Keratinocyte (primary cell): ENCODE measurements around the gene OPN1MW. TPM values are rescaled to one million over a fixed set of nuclear protein-coding genes. Genes with fewer than 3 reads are reported as not detected.
"Not testable (repeated sequence)": the region's sequence is repeated elsewhere in the genome, so short reads cannot be mapped to it uniquely, and the experiment has no call there.

Experiments
- DNase-seq: peaks from one replicate; pipeline ENCODE4 v3.0.0-alpha.2; 2011; ENCODE audit warnings: low read depth, missing footprints, low spot score
- FAIRE-seq: peaks from 2 replicates; lab custom pipeline; 2011; peaks lifted over from hg19 to GRCh38; lab: Jason Lieb, UNC
- H2AFZ ChIP-seq: 2 replicates; pipeline ENCODE4 v1.6.0; 2012; ENCODE audit warnings: low read length, control low read depth, inconsistent platforms; ENCODE audit not compliant: control insufficient read depth
- H3K27ac ChIP-seq: 2 replicates; pipeline ENCODE4 v1.5.1; 2011; ENCODE audit warnings: low read length; ENCODE audit not compliant: control insufficient read depth, insufficient read depth
- H3K27me3 ChIP-seq: 3 replicates; pipeline ENCODE4 v1.6.0; 2011; ENCODE audit warnings: low read length; ENCODE audit not compliant: control insufficient read depth, insufficient read depth; ENCODE audit errors: extremely low read depth
- H3K36me3 ChIP-seq, 2 experiments: 2 replicates in 1 of 2; 3 replicates in 1 of 2; pipeline ENCODE4 v1.5.1; 2011; ENCODE audit warnings: low read length in 2 of 2, mild to moderate bottlenecking in 1 of 2; ENCODE audit not compliant: control insufficient read depth in 2 of 2, insufficient read depth in 2 of 2; ENCODE audit errors: extremely low read depth in 1 of 2
- H3K4me1 ChIP-seq: 3 replicates; pipeline ENCODE4 v1.5.1; 2011; ENCODE audit warnings: low read length; ENCODE audit not compliant: control insufficient read depth, insufficient read depth; ENCODE audit errors: extremely low read depth
- H3K4me2 ChIP-seq: 3 replicates; pipeline ENCODE4 v1.6.0; 2011; ENCODE audit warnings: low read depth, low read length; ENCODE audit not compliant: control insufficient read depth, insufficient read depth; ENCODE audit errors: extremely low read depth
- H3K4me3 ChIP-seq, 3 experiments: fragments of 200-600 bp in 1 of 3; sonication (generic) in 1 of 3; 2 replicates in 2 of 3; 3 replicates in 1 of 3; pipeline ENCODE4 v1.5.1; 2011 to 2016; ENCODE audit warnings: low read length in 3 of 3, mild to moderate bottlenecking in 3 of 3, control low read depth in 2 of 3, inconsistent platforms in 1 of 3, low read depth in 1 of 3, mixed read lengths in 1 of 3, mixed run types in 1 of 3, moderate library complexity in 1 of 3; ENCODE audit not compliant: control insufficient read depth in 2 of 3, insufficient read depth in 2 of 3; ENCODE audit errors: extremely low read depth in 1 of 3
- H3K79me2 ChIP-seq: 2 replicates; pipeline ENCODE4 v1.6.0; 2012; ENCODE audit warnings: low read length; ENCODE audit not compliant: control insufficient read depth, insufficient read depth
- H3K9ac ChIP-seq: 3 replicates; pipeline ENCODE4 v1.6.0; 2011; ENCODE audit warnings: low read length; ENCODE audit not compliant: control insufficient read depth, insufficient read depth; ENCODE audit errors: extremely low read depth
- H3K9me1 ChIP-seq: 3 replicates; pipeline ENCODE4 v1.6.0; 2011; ENCODE audit warnings: low read length; ENCODE audit not compliant: control insufficient read depth, insufficient read depth; ENCODE audit errors: extremely low read depth
- H3K9me3 ChIP-seq: 2 replicates; pipeline ENCODE4 v1.5.1; 2012; ENCODE audit warnings: low read depth, low read length; ENCODE audit not compliant: control insufficient read depth
- H4K20me1 ChIP-seq: 3 replicates; pipeline ENCODE4 v1.6.0; 2011; ENCODE audit warnings: low read length; ENCODE audit not compliant: control insufficient read depth, insufficient read depth; ENCODE audit errors: extremely low read depth
- CTCF ChIP-seq, 3 experiments: IDR thresholded peaks in 1 of 3; conservative IDR thresholded peaks in 1 of 3; optimal IDR thresholded peaks in 1 of 3; 2 replicates in 2 of 3; 3 replicates in 1 of 3; pipeline versions ENCODE3 to v1.5.1; 2011; ENCODE audit warnings: low read length in 3 of 3, mild to moderate bottlenecking in 3 of 3, moderate library complexity in 2 of 3, control low read depth in 1 of 3, inconsistent platforms in 1 of 3; ENCODE audit not compliant: insufficient read depth in 2 of 3; ENCODE audit errors: extremely low read depth in 1 of 3
- EZH2 ChIP-seq: IDR thresholded peaks from one replicate; pipeline ENCODE4 v1.6.1; 2012; ENCODE audit warnings: inconsistent platforms, mild to moderate bottlenecking, low read length, moderate library complexity
- dilution Hi-C: fragments of 300-500 bp; cut with MboI; formaldehyde crosslinking; loops from one replicate; pipeline ENCODE4 v1.7.0; 2020; ENCODE audit warnings: low sequenced_read_pairs; ENCODE audit not compliant: extremely low pct_ligation_motif_present
- polyA minus RNA-seq, 3 experiments: library from RNA; depleted of rRNA, polyadenylated mRNA; stranded (reverse); fragments of >200 nt; gene quantifications; 1 replicate in 1 of 3; 2 replicates in 1 of 3; 3 replicates in 1 of 3; pipeline ENCODE4 v1.2.3, GENCODE V29; 2011
- polyA plus RNA-seq, 5 experiments: library from polyadenylated mRNA; depleted of rRNA in 3 of 5; stranded (reverse) in 3 of 5; stranded (forward) in 1 of 5; unstranded in 1 of 5; fragments of >200 nt; gene quantifications; 1 replicate in 1 of 5; 2 replicates in 3 of 5; 3 replicates in 1 of 5; pipeline versions ENCODE4 v1.2.1 to v1.2.3, GENCODE V29; 2011 to 2012; ENCODE audit warnings: missing spikeins in 2 of 5, low read depth in 1 of 5, low replicate concordance in 1 of 5

The OPN1MW gene
- polyA plus RNA-seq, result not detected in 3 replicates
- polyA plus RNA-seq (2011; ENCODE audit: low read depth), result not detected
- polyA plus RNA-seq (2011; cell fraction: cytosol; rRNA removed), result not detected in 2 replicates
- not detected in 2 replicates for polyA plus RNA-seq (2011; cell fraction: nucleus; rRNA removed)
- polyA plus RNA-seq (2012; ENCODE audit: low replicate concordance), result not detected in 2 replicates
- not detected in 3 replicates for polyA minus RNA-seq
- polyA minus RNA-seq (2011; cell fraction: cytosol; rRNA and poly(A)+ RNA removed), result not detected
- not detected in 2 replicates for polyA minus RNA-seq (2011; cell fraction: nucleus; rRNA and poly(A)+ RNA removed)

- H4K20me1 ChIP-seq, dilution Hi-C loops, H3K9me3 ChIP-seq, H3K9me1 ChIP-seq, H3K4me1 ChIP-seq, H3K9ac ChIP-seq, H3K79me2 ChIP-seq, H2AFZ ChIP-seq, H3K27me3 ChIP-seq, FAIRE-seq, H3K4me3 ChIP-seq, H3K27ac ChIP-seq, DNase-seq, H3K4me2 ChIP-seq, H3K36me3 ChIP-seq: not testable (repeated sequence)
Measured at GRCh38 chrX:154182296-154182695, at the start of gene OPN1MW. TSS of gene OPN1MW (plus strand) at chrX:154182596. CDS start at chrX:154182678, 82 bp downstream.

- FAIRE-seq (no peak), DNase-seq (no peak)
- no peak overlapping the region for H3K27ac ChIP-seq
- no peak for TF ChIP-seq EZH2
- TF ChIP-seq CTCF (optimal IDR thresholded peaks at IDR 0.05 in 1 of 3, IDR thresholded peaks at IDR 0.05 in 1 of 3, conservative IDR thresholded peaks at IDR 0.05 in 1 of 3; ENCODE audit: extremely low read depth in 1 of 3, insufficient read depth in 2 of 3, low read length in 3 of 3), result no peak
- peaks cover 2% of the 10 kb centered on the region for H3K9me3 ChIP-seq
- H3K27me3 ChIP-seq, result no peaks in the 10 kb centered on the region
- H3K4me1 ChIP-seq, result no peaks in the 10 kb centered on the region
- H3K79me2 ChIP-seq, result no peaks in the 10 kb centered on the region
- H4K20me1 ChIP-seq, result no peaks in the 10 kb centered on the region
- no peaks in the 10 kb centered on the region for H3K9me1 ChIP-seq
- H3K4me2 ChIP-seq, result no peak overlapping the region
- H3K36me3 ChIP-seq, result no peaks in the 10 kb centered on the region
- H3K4me3 ChIP-seq, result no peak overlapping the region
- H3K9ac ChIP-seq, result no peak overlapping the region
- dilution Hi-C loops, result no loop called here
- H2AFZ ChIP-seq, result no peak overlapping the region
Measured at GRCh38 chrX:154135458-154136229, 46.8 kb upstream of the OPN1MW start.
